ENCODE measurements around the gene TCAF1. TPM values are rescaled to one million over a fixed set of nuclear protein-coding genes. Genes with fewer than 3 reads are reported as not detected.
"Not testable (repeated sequence)": the region's sequence is repeated elsewhere in the genome, so short reads cannot be mapped to it uniquely, and the experiment has no call there.

TCAF1 gene
- total and polyA plus RNA-seq, 2 donors (not counting 1 experiment from before 2014, with no cell fraction given): 7.1 to 17.3 TPM

DNA sequence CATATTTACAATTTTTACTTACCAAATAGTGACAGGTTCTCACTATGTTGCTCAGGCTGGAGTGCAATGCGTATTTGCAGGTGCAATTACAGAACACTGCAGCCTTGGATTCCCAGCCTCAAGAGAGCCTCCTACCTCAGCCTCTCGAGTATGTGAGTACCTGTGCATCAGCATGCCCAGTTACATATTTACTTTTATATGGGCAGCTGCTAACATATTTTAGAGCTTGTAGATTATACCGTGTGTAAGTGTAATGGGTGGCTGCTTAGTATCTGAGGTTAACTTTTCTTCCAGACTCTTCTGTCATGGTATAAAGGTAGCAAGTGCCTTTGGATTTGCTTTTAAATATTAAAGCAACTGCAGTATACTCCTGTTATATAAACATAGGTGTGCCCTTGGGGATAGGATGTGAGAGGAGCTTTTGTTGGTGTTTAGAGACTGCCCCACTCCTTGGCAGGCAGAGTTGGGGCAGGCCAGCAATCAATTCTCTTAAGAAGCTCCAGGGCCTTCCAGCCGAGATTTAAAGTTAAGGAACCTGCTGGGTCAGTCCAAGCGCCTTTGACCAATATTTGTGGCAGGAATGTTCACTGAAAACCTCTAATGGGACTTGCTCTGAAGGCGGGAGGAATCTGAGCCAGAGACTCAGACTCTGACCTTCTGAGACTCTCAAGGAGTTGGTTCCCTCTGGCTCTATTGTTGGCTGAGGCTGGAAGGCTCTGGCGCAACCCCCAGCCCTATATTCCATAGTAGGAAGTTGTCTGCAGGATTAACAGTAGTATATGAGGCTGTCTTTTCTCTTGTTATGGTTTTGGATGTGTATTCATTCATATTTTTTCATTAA lies 77.5 kb downstream of the TCAF1 start:
- CTCF ChIA-PET; H3K9me3 Mint-ChIP-seq (ENCODE audit: insufficient read depth); intact Hi-C loops (cut with micrococcal nuclease): not testable (repeated sequence)

DNA sequence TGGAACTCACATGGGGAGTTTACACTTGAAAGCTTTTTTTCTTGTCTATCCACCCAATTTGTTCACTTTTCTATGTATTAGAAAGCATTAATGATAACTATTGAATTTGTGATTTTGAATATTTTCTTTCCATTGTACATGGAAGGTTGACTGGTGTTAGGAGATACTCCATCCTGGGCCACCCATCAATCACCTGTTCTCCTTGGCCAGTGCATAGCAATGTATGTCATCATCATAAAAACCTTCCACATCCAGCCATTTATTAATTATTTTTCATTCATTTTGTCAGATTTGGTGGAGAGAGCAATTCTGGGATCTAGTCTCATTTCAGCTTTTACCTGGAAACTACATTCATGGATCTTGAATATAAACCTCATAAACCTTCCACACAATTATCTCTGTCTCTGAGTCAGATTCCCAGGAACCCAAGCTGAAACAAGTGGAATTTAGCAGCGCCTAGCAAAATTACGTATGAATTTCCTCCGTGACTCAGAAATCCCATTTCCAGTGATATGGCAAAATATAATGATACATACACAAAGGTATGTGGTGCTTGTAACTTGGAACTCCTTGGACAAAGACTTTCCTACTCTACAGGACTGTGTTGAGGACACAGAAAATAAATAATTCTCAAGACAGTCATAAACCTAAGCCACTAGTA lies 78.2 kb downstream of the TCAF1 start:
- POLR2A ChIA-PET; intact Hi-C loops (cut with micrococcal nuclease); H3K79me2 ChIP-seq (ENCODE audit: control insufficient read depth, insufficient read depth, low read length); H2AFZ ChIP-seq (ENCODE audit: insufficient read depth, low read depth, low read length, poor library complexity, severe bottlenecking); H3K27me3 ChIP-seq (replicated peaks in 1 of 4; ENCODE audit: control extremely low read depth in 1 of 4, control insufficient read depth in 3 of 4, insufficient read depth in 4 of 4, low read length in 3 of 4); H3K4me1 ChIP-seq (ENCODE audit: control insufficient read depth in 2 of 2, insufficient read depth in 2 of 2, low read length in 2 of 2); H3K9me3 Mint-ChIP-seq (ENCODE audit: insufficient read depth); H3K4me3 Mint-ChIP-seq; H3K9ac ChIP-seq (ENCODE audit: low read length); ATAC-seq (ENCODE audit: low read depth); H3K27me3 Mint-ChIP-seq; H3K9me3 ChIP-seq (ENCODE audit: control extremely low read depth in 1 of 3, control insufficient read depth in 2 of 3, insufficient read depth in 1 of 3, low read length in 2 of 3); H4K20me1 ChIP-seq (ENCODE audit: control insufficient read depth, insufficient read depth, low read length, poor library complexity, severe bottlenecking); CTCF ChIA-PET; H3K27ac ChIP-seq (ENCODE audit: low read length in 2 of 2); H3K4me3 ChIP-seq (ENCODE audit: control extremely low read depth in 1 of 5, extremely low read depth in 1 of 5, insufficient read depth in 1 of 5, low read depth in 2 of 5, low read length in 4 of 5); H3K36me3 ChIP-seq (replicated peaks in 1 of 2; ENCODE audit: control extremely low read depth in 1 of 2, control insufficient read depth in 1 of 2, extremely low read depth in 1 of 2, insufficient read depth in 2 of 2, low read length in 1 of 2); DNase-seq; H3K4me1 Mint-ChIP-seq; H3K4me2 ChIP-seq (replicated peaks; ENCODE audit: low read depth, low read length, poor library complexity, severe bottlenecking); H3K27ac Mint-ChIP-seq: not testable (repeated sequence)
- WGBS (ENCODE audit: insufficient coverage): no CpG with 5 or more reads among the region's 3 CpGs

More for the DNA sequence above, 77.5 kb downstream of the TCAF1 start:
- POLR2A ChIA-PET; H3K4me1 Mint-ChIP-seq; H3K27me3 Mint-ChIP-seq; H3K27ac ChIP-seq (ENCODE audit: low read length in 2 of 2); H3K4me3 Mint-ChIP-seq; H3K27ac Mint-ChIP-seq; H3K4me2 ChIP-seq (replicated peaks; ENCODE audit: low read depth, low read length, poor library complexity, severe bottlenecking); H3K4me1 ChIP-seq (ENCODE audit: control insufficient read depth in 2 of 2, insufficient read depth in 2 of 2, low read length in 2 of 2); H3K27me3 ChIP-seq (replicated peaks in 1 of 4; ENCODE audit: control extremely low read depth in 1 of 4, control insufficient read depth in 3 of 4, insufficient read depth in 4 of 4, low read length in 3 of 4); H2AFZ ChIP-seq (ENCODE audit: insufficient read depth, low read depth, low read length, poor library complexity, severe bottlenecking); H3K4me3 ChIP-seq (ENCODE audit: control extremely low read depth in 1 of 5, extremely low read depth in 1 of 5, insufficient read depth in 1 of 5, low read depth in 2 of 5, low read length in 4 of 5); ATAC-seq (ENCODE audit: low read depth); H3K36me3 ChIP-seq (replicated peaks in 1 of 2; ENCODE audit: control extremely low read depth in 1 of 2, control insufficient read depth in 1 of 2, extremely low read depth in 1 of 2, insufficient read depth in 2 of 2, low read length in 1 of 2); H3K9ac ChIP-seq (ENCODE audit: low read length); H4K20me1 ChIP-seq (ENCODE audit: control insufficient read depth, insufficient read depth, low read length, poor library complexity, severe bottlenecking); H3K9me3 ChIP-seq (ENCODE audit: control extremely low read depth in 1 of 3, control insufficient read depth in 2 of 3, insufficient read depth in 1 of 3, low read length in 2 of 3); H3K79me2 ChIP-seq (ENCODE audit: control insufficient read depth, insufficient read depth, low read length); DNase-seq: not testable (repeated sequence)
- no CpG with 5 or more reads among the region's 7 CpGs for WGBS (ENCODE audit: insufficient coverage)

DNA sequence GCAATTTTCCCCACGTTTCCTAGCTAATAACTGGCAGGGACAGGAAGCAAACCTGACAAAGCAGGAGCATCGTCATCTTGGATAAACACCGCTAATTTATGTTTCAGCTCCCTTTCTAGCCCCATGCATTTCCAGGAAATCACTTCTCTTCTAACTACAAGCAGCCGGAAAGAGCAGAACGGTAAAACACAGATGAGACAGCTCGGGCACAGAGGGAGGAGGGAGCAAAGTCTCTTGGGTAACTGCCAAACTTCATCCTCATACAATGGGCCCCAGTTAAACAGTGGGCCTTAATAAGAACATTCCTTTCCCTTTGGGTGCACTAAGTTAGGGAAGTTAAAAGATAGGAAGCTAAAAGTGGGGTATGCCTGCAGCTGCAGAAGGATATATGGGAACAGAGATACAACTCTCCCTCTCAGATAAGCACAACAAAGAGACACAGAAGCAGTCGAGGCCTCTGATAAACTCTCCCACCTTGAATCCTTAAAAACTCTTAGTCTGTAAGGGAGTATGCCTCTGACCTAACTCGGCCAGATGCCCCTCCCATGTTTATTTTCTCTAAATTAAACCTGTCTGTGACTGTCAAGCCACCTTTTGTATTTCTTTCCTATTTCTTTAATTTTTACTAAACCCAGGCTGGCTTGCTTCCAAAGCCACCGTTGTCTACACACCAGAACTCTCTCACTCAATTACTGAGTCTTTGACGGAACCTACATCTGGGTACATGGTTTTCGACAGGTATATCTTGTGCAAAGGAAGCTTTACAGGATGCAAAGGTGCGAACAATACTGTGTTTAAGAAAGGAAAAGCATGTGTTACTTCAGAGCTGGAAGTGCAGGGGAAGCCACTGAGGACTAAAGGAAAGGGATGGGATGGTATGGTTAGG lies 80.3 kb downstream of the TCAF1 start:
- DNase-seq; H3K27ac ChIP-seq (ENCODE audit: low read length in 2 of 2); H3K4me3 ChIP-seq (ENCODE audit: control extremely low read depth in 1 of 5, extremely low read depth in 1 of 5, insufficient read depth in 1 of 5, low read depth in 2 of 5, low read length in 4 of 5); H3K27me3 Mint-ChIP-seq; H3K36me3 ChIP-seq (replicated peaks in 1 of 2; ENCODE audit: control extremely low read depth in 1 of 2, control insufficient read depth in 1 of 2, extremely low read depth in 1 of 2, insufficient read depth in 2 of 2, low read length in 1 of 2); POLR2A ChIA-PET; H3K4me2 ChIP-seq (replicated peaks; ENCODE audit: low read depth, low read length, poor library complexity, severe bottlenecking); H3K4me3 Mint-ChIP-seq; H3K9me3 Mint-ChIP-seq (ENCODE audit: insufficient read depth); CTCF ChIA-PET; H3K79me2 ChIP-seq (ENCODE audit: control insufficient read depth, insufficient read depth, low read length); H3K9ac ChIP-seq (ENCODE audit: low read length); intact Hi-C loops (cut with micrococcal nuclease); H3K4me1 ChIP-seq (ENCODE audit: control insufficient read depth in 2 of 2, insufficient read depth in 2 of 2, low read length in 2 of 2); H4K20me1 ChIP-seq (ENCODE audit: control insufficient read depth, insufficient read depth, low read length, poor library complexity, severe bottlenecking); H3K4me1 Mint-ChIP-seq; ATAC-seq (ENCODE audit: low read depth); H3K27me3 ChIP-seq (replicated peaks in 1 of 4; ENCODE audit: control extremely low read depth in 1 of 4, control insufficient read depth in 3 of 4, insufficient read depth in 4 of 4, low read length in 3 of 4); H2AFZ ChIP-seq (ENCODE audit: insufficient read depth, low read depth, low read length, poor library complexity, severe bottlenecking); H3K27ac Mint-ChIP-seq; H3K9me3 ChIP-seq (ENCODE audit: control extremely low read depth in 1 of 3, control insufficient read depth in 2 of 3, insufficient read depth in 1 of 3, low read length in 2 of 3): not testable (repeated sequence)
- WGBS (ENCODE audit: insufficient coverage): no CpG with 5 or more reads among the region's 12 CpGs
